ENCODE data around the gene TMPO. TPM values are rescaled to one million over a fixed set of nuclear protein-coding genes. Genes with fewer than 3 reads are reported as not detected.
"Not testable (repeated sequence)": the region's sequence is repeated elsewhere in the genome, so short reads cannot be mapped to it uniquely, and the experiment has no call there.

TMPO gene
- total and polyA plus RNA-seq, 4 experiments from 2014 or later, result 21.7 to 160 (median 98.0) TPM

DNA sequence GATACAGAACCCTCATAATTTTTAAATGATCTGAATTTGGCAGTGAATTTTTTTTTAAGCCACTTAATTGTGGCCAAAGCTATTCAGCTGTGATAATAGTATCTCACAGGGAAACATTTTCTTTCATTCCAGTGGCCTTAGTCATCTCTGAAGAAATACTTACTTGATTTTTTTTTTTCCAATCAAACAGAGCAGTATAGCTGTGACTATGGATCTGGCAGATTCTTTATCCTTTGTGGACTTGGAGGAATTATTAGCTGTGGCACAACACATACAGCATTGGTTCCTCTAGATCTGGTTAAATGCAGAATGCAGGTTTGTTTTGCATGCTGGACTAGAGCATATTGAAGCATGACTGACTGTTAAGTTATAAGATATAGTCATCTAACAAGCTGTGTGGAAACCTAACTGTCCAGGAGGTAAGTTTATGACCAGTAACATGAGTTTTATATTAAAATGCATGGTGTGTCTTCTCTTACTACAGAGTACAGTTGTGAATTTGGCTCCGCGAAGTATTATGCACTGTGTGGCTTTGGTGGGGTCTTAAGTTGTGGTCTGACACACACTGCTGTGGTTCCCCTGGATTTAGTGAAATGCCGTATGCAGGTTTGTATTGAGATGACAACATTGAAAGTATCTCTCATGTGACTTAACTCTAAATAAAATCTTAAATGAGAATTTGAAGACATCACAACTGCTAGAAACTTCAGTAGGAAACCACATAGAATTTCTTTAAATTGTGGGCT is 80.0 kb downstream of the TMPO start:
- Histone ChIP-seq H3K27ac (ENCODE audit: low read depth, low read length) (peak overlapping the region; percentile 94), H3K27me3 (ENCODE audit: insufficient read depth, low read length) (no peaks in the 10 kb centered on the region), H3K9me3 (ENCODE audit: control insufficient read depth in 1 of 2, low read length in 2 of 2) (no peaks in the 10 kb centered on the region), H3K4me1 (ENCODE audit: insufficient read depth, low read length) (peaks cover 34% of the 10 kb centered on the region), H3K36me3 (ENCODE audit: insufficient read depth, low read length) (peaks cover 24% of the 10 kb centered on the region), H3K4me3 (ENCODE audit: low read length in 2 of 2) (peak overlapping the region; percentile 40 to 71)
- Mint-ChIP-seq H3K9me3 (peaks cover 0 to 2% (median 0%) of the 10 kb centered on the region in 8 donors), H3K27ac (peak overlapping the region; percentile 91 to 99 (median 98)), H3K36me3 (peaks cover 11 to 56% of the 10 kb centered on the region in 2 donors), H3K4me3 (peak overlapping the region; percentile 90 to 98 (median 96)), H3K4me1 (peaks cover 19 to 48% (median 31%) of the 10 kb centered on the region in 4 donors), H3K27me3 (no peaks in the 10 kb centered on the region)
- POLR2A ChIA-PET (ENCODE audit: partially characterized antibody), result interaction anchor here (1.3 to 5.4 kb wide), 3 partner anchors 50 to 79 kb away, joined by 3 to 74 read pairs (median 44); partner anchors contain the start of genes APAF1, IKBIP and TMPO
- CTCF ChIA-PET (ENCODE audit: partially characterized antibody), result interaction anchor here (0.6 to 8.2 kb wide), 9 partner anchors 8 to 104 kb away, joined by 3 to 51 read pairs (median 4); partner anchors contain the start of genes APAF1 and IKBIP
- intact Hi-C loops (cut with micrococcal nuclease), result no loop called here
- DNase-seq, result peak in 2 of 5 donors; percentile 12 to 57

- Mint-ChIP-seq H3K36me3 (peaks cover 23 to 72% of the 10 kb centered on the region in 2 donors), H3K27ac (peak overlapping the region in 2 of 7 donors; percentile 27 to 64), H3K4me1 (peaks cover 19 to 48% (median 30%) of the 10 kb centered on the region in 4 donors)
- ChIA-PET POLR2A (ENCODE audit: partially characterized antibody) (interaction anchor here (5.4 kb wide), 1 partner anchor 48 kb away, joined by 74 read pairs; the partner anchor contains the start of genes APAF1 and IKBIP), CTCF (ENCODE audit: partially characterized antibody) (interaction anchor here (1.0 to 8.2 kb wide), 4 partner anchors 31 to 57 kb away, joined by 3 to 51 read pairs (median 3); no protein-coding TSS in a partner anchor)
- H3K4me1 ChIP-seq (ENCODE audit: insufficient read depth, low read length), result peaks cover 33% of the 10 kb centered on the region
- H3K9me3 Mint-ChIP-seq; H3K27me3 Mint-ChIP-seq; H3K27me3 ChIP-seq (ENCODE audit: insufficient read depth, low read length); H3K4me3 ChIP-seq (ENCODE audit: low read length in 2 of 2); intact Hi-C loops (cut with micrococcal nuclease); H3K9me3 ChIP-seq (ENCODE audit: control insufficient read depth in 1 of 2, low read length in 2 of 2); DNase-seq; H3K4me3 Mint-ChIP-seq; H3K27ac ChIP-seq (ENCODE audit: low read depth, low read length): not testable (repeated sequence)
- H3K36me3 ChIP-seq (ENCODE audit: insufficient read depth, low read length), result peaks cover 34% of the 10 kb centered on the region
Measured at GRCh38 chr12:98597313-98597712, 81.9 kb downstream of the TMPO start.

Other genes starting within 250 kb of the TMPO start
- gene SLC25A3, start 78.1 kb downstream of the TMPO start, total RNA-seq, result 100 to 1,000 TPM; 213 to 227 TPM
- 100 to 1,000 TPM; 297 to 304 TPM for gene SLC25A3, start 78.1 kb downstream of the TMPO start, polyA plus RNA-seq
- 1 to 10 TPM; 7.7 to 8.2 TPM for gene IKBIP, start 129.2 kb downstream of the TMPO start, total RNA-seq
- 1 to 10 TPM; 6.5 to 7.4 TPM for gene IKBIP, start 129.2 kb downstream of the TMPO start, polyA plus RNA-seq
- 10 to 100 TPM; 30.8 to 32.2 TPM for gene APAF1, start 129.7 kb downstream of the TMPO start, total RNA-seq
- gene APAF1, start 129.7 kb downstream of the TMPO start, polyA plus RNA-seq, result 1 to 10 TPM; 5.3 to 9.3 TPM

Measured in CD4-positive, alpha-beta memory T cell (primary cell).